Measurements from ENCODE around the gene GLS.
"Not testable (repeated sequence)": the region's sequence is repeated elsewhere in the genome, so short reads cannot be mapped to it uniquely, and the experiment has no call there.

The GLS gene

GRCh38 chr2:190935054-190935453 lies 54.4 kb downstream of the GLS start:
- DNase-seq (ENCODE audit: low read depth), result no peak

GRCh38 chr2:190938771-190939335 lies 58.2 kb downstream of the GLS start:
- no peak for DNase-seq (ENCODE audit: low read depth)

- DNase-seq (ENCODE audit: low read depth), result no peak
These were observed 59.8 kb downstream of the GLS start for GRCh38 chr2:190940454-190940853.

DNA sequence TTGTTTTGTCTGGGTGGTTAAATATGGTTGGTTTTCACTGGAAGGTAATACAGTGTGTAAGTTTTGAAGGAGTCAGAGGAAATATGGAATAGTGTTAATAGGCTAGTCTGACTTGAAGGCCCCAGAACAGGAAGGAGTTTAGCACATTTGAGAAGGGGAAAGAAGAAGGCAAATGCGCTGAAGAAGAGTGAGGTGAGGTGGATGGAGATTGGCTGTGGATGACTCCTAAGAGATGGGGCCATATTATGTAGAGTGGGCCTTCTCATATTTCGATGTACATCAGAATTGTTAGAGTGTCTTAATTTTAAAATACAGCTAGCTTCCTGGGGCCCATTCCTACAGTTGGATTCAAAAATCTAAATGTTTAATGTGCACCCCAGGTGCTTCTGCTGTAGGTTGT lies 61.0 kb downstream of the GLS start:
- no peak for DNase-seq (ENCODE audit: low read depth)

DNA sequence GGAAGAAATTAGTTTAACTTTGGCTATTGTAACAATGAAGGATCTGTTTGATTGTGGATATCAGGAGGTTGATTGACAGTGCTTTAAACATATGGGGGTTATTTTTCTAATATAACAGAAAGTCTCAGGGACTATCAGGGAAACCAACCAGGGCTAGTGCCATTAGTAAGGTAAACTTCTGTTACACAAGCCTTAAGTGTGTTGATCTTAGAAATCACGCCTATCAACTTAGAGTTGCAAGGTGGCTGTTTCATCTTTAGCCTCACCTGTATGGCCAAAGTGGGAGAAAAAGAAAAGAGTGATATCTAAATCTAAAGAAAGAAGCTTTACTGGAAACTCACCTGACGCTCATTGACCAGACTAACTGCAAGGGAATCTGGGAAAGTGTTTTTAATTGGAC lies 62.1 kb downstream of the GLS start:
- no peak for DNase-seq (ENCODE audit: low read depth)

DNA sequence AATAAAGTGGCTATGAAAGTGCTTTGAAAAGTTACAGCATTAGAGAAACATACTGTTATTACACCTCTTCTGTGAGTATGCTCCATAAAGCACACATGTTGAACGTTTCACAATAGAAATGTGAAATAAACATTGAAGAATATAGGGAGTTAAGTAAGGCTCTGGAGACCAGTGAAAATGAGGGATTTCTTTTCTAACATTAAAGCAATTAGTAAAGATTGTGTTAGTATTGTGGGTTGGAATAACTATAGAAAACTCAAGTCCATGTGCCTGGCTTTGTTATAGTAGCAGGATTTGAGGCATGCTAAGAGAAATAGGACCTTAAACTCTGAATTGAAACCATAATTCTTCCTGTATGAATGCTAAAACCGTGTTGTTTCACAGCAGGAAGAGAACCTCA lies 63.1 kb downstream of the GLS start:
- no peak for DNase-seq (ENCODE audit: low read depth)

DNA sequence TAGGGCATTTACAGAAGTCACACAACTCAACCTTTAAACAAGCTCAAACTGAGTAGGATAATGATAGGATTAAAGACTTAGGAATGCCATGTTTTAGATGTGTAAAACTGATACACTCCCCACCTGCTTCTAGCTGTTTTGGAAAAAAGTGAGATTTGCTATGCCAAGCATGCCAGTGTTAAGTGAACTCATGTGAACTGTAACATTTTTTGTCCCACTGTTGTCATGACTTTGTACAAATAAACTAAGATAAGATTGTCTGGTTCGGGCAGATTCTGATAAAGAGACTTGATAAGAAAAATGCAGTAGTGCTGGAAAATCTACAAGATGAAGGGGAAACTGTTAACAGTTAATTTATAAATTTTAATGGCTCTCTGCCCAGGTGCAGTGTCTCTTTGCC lies 66.5 kb downstream of the GLS start:
- no peak for DNase-seq (ENCODE audit: low read depth)

GRCh38 chr2:190947711-190948251 lies 67.2 kb downstream of the GLS start:
- no peak for DNase-seq (ENCODE audit: low read depth)

DNA sequence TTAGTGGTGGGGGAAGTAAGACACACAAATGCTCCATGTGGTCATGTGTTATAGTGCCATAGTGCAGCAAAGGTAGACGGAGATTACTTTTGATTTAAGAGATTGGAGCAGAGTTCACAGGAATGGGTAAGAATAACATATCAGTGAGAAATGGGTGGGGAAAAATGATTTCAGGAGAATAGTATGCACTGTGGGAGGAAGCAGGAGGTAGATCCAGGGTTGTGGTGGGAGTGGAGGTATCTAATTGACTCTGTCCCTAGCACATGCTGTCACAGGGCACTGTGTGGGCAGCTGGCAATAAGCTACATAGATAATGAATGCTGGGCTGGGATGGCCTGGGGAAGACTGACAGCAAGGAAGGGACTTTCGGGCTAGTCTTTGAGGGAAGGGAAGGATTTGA lies 68.0 kb downstream of the GLS start:
- no peak for DNase-seq (ENCODE audit: low read depth)

- DNase-seq (ENCODE audit: low read depth), result no peak
These were observed 70.0 kb downstream of the GLS start for GRCh38 chr2:190950566-190950991.

GRCh38 chr2:190953257-190953656 lies 72.6 kb downstream of the GLS start:
- DNase-seq (ENCODE audit: low read depth), result no peak

GRCh38 chr2:190959911-190960788 lies 79.5 kb downstream of the GLS start:
- no peak for DNase-seq (ENCODE audit: low read depth)

GRCh38 chr2:190961117-190961516 lies 80.5 kb downstream of the GLS start:
- not testable (repeated sequence) for DNase-seq (ENCODE audit: low read depth)

- no peak for DNase-seq (ENCODE audit: low read depth)
These were observed 81.4 kb downstream of the GLS start for GRCh38 chr2:190961918-190962487.

DNA sequence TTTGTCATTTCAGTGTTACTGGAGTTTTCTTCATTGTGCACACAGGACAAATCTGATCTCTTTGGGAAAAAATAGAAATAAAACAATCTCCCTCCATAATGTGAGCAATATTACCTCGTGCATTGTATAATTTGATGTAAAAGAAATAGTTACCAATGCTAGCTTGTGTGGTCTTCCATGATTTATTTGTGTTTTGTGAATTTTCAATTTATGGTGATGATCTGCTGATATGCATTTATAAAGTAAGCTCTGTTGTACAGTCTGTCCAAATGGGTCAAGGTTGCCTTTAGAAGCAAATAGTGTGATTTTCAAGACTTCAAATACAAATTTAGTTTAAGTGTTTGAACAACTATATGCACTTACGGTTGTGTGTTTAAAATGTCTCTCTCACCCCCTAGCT lies 82.5 kb downstream of the GLS start:
- no peak for DNase-seq (ENCODE audit: low read depth)

- DNase-seq (ENCODE audit: low read depth), result no peak
These were observed 83.7 kb downstream of the GLS start for GRCh38 chr2:190964170-190964795.

DNA sequence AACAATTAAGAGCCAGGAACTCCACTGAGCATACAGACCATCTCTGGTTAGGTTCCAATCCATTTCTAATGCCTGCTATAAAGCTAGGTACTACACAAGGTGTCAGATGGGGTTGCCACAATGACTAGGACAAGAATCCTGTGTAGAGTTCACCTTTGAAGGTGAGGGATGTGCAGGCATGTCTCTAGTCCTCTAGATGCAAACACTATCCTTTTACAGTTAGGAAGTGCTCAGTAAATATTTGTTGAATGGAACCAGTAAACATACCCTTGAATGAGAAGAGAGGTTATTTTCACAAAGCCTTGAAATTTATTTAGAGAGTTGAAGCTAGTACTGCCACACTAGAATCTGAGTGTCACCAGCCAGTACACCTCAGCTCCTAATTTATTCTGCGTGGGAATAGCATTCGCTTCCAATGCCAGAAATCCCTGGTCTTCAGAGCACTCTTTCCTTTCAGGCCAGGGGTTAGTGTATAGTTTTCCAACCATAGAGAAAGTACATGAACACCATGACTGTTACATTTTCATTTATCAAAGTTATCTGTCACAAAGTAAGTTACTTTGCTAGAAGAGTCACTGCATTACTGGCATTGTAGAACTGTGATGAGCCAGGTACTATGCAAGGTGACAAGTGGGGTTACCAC lies 85.1 kb downstream of the GLS start:
- no peak for DNase-seq (ENCODE audit: low read depth)

DNA sequence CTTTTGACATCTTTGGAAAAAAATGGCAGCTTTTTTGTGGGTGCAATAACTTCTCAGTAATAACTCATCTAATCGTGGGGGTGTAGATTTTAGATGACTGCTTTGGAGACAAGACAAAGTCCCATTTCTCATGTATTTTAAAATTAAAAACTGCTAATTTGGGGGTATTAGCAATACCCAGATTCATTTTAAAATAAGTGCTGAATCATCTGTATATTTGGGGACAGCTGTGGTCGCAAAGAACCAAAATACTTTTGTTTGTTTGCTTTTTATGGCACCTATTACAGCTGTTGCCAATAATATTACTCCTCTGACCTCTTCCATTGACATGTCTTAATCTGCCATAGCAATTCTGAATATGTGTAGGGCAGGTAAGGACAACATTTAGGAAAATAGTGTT lies 87.9 kb downstream of the GLS start:
- DNase-seq (ENCODE audit: low read depth), result no peak

DNA sequence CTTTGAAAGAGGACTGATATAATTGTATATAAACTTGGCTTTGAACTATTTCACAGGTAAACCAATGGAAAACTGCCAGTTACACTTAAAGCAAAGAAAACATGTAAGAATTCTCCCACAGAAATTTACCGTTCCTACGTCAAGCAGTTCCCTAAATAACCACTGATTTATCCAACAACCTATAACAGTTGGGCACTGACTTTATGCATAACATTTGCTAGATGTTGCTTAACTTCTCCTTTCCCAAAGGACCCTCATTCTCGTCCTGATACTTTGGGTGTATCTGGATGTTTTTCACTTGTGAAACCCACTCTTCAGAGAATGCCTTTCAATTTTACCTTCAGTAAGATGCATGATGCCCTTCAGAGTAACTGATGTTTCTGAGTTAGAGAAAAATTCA lies 89.5 kb downstream of the GLS start:
- DNase-seq (ENCODE audit: low read depth), result no peak

- no peak for DNase-seq (ENCODE audit: low read depth)
These were observed 90.4 kb downstream of the GLS start for GRCh38 chr2:190970873-190971506.

GRCh38 chr2:190972213-190972612 lies 91.6 kb downstream of the GLS start:
- DNase-seq (ENCODE audit: low read depth), result no peak

GRCh38 chr2:190972846-190973245 lies 92.2 kb downstream of the GLS start:
- DNase-seq (ENCODE audit: low read depth), result no peak

Data from stimulated activated CD8-positive, alpha-beta memory T cell treated with anti-CD3 and anti-CD28 coated beads, Interleukin-4, amount 100 ng/mL, for 24 hours (primary cell).